Keratinocyte (primary cell): ENCODE data around the gene STYK1. TPM values are rescaled to one million over a fixed set of nuclear protein-coding genes. Genes with fewer than 3 reads are reported as not detected.
"Not testable (repeated sequence)": the region's sequence is repeated elsewhere in the genome, so short reads cannot be mapped to it uniquely, and the experiment has no call there.

ENCODE experiments used
- DNase-seq: peaks from one replicate; pipeline ENCODE4 v3.0.0-alpha.2; 2011; ENCODE audit warnings: low read depth, missing footprints, low spot score
- FAIRE-seq: peaks from 2 replicates; lab custom pipeline; 2011; peaks lifted over from hg19 to GRCh38; lab: Jason Lieb, UNC
- H2AFZ ChIP-seq: 2 replicates; pipeline ENCODE4 v1.6.0; 2012; ENCODE audit warnings: low read length, control low read depth, inconsistent platforms; ENCODE audit not compliant: control insufficient read depth
- H3K27ac ChIP-seq: 2 replicates; pipeline ENCODE4 v1.5.1; 2011; ENCODE audit warnings: low read length; ENCODE audit not compliant: control insufficient read depth, insufficient read depth
- H3K27me3 ChIP-seq: 3 replicates; pipeline ENCODE4 v1.6.0; 2011; ENCODE audit warnings: low read length; ENCODE audit not compliant: control insufficient read depth, insufficient read depth; ENCODE audit errors: extremely low read depth
- H3K36me3 ChIP-seq, 2 experiments: 2 replicates in 1 of 2; 3 replicates in 1 of 2; pipeline ENCODE4 v1.5.1; 2011; ENCODE audit warnings: low read length in 2 of 2, mild to moderate bottlenecking in 1 of 2; ENCODE audit not compliant: control insufficient read depth in 2 of 2, insufficient read depth in 2 of 2; ENCODE audit errors: extremely low read depth in 1 of 2
- H3K4me1 ChIP-seq: 3 replicates; pipeline ENCODE4 v1.5.1; 2011; ENCODE audit warnings: low read length; ENCODE audit not compliant: control insufficient read depth, insufficient read depth; ENCODE audit errors: extremely low read depth
- H3K4me2 ChIP-seq: 3 replicates; pipeline ENCODE4 v1.6.0; 2011; ENCODE audit warnings: low read depth, low read length; ENCODE audit not compliant: control insufficient read depth, insufficient read depth; ENCODE audit errors: extremely low read depth
- H3K4me3 ChIP-seq, 3 experiments: fragments of 200-600 bp in 1 of 3; sonication (generic) in 1 of 3; 2 replicates in 2 of 3; 3 replicates in 1 of 3; pipeline ENCODE4 v1.5.1; 2011 to 2016; ENCODE audit warnings: low read length in 3 of 3, mild to moderate bottlenecking in 3 of 3, control low read depth in 2 of 3, inconsistent platforms in 1 of 3, low read depth in 1 of 3, mixed read lengths in 1 of 3, mixed run types in 1 of 3, moderate library complexity in 1 of 3; ENCODE audit not compliant: control insufficient read depth in 2 of 3, insufficient read depth in 2 of 3; ENCODE audit errors: extremely low read depth in 1 of 3
- H3K79me2 ChIP-seq: 2 replicates; pipeline ENCODE4 v1.6.0; 2012; ENCODE audit warnings: low read length; ENCODE audit not compliant: control insufficient read depth, insufficient read depth
- H3K9ac ChIP-seq: 3 replicates; pipeline ENCODE4 v1.6.0; 2011; ENCODE audit warnings: low read length; ENCODE audit not compliant: control insufficient read depth, insufficient read depth; ENCODE audit errors: extremely low read depth
- H3K9me1 ChIP-seq: 3 replicates; pipeline ENCODE4 v1.6.0; 2011; ENCODE audit warnings: low read length; ENCODE audit not compliant: control insufficient read depth, insufficient read depth; ENCODE audit errors: extremely low read depth
- H3K9me3 ChIP-seq: 2 replicates; pipeline ENCODE4 v1.5.1; 2012; ENCODE audit warnings: low read depth, low read length; ENCODE audit not compliant: control insufficient read depth
- H4K20me1 ChIP-seq: 3 replicates; pipeline ENCODE4 v1.6.0; 2011; ENCODE audit warnings: low read length; ENCODE audit not compliant: control insufficient read depth, insufficient read depth; ENCODE audit errors: extremely low read depth
- CTCF ChIP-seq, 3 experiments: IDR thresholded peaks in 1 of 3; conservative IDR thresholded peaks in 1 of 3; optimal IDR thresholded peaks in 1 of 3; 2 replicates in 2 of 3; 3 replicates in 1 of 3; pipeline versions ENCODE3 to v1.5.1; 2011; ENCODE audit warnings: low read length in 3 of 3, mild to moderate bottlenecking in 3 of 3, moderate library complexity in 2 of 3, control low read depth in 1 of 3, inconsistent platforms in 1 of 3; ENCODE audit not compliant: insufficient read depth in 2 of 3; ENCODE audit errors: extremely low read depth in 1 of 3
- EZH2 ChIP-seq: IDR thresholded peaks from one replicate; pipeline ENCODE4 v1.6.1; 2012; ENCODE audit warnings: inconsistent platforms, mild to moderate bottlenecking, low read length, moderate library complexity
- dilution Hi-C: fragments of 300-500 bp; cut with MboI; formaldehyde crosslinking; loops from one replicate; pipeline ENCODE4 v1.7.0; 2020; ENCODE audit warnings: low sequenced_read_pairs; ENCODE audit not compliant: extremely low pct_ligation_motif_present
- polyA plus RNA-seq, 5 experiments: library from polyadenylated mRNA; depleted of rRNA in 3 of 5; stranded (reverse) in 3 of 5; stranded (forward) in 1 of 5; unstranded in 1 of 5; fragments of >200 nt; gene quantifications; 1 replicate in 1 of 5; 2 replicates in 3 of 5; 3 replicates in 1 of 5; pipeline versions ENCODE4 v1.2.1 to v1.2.3, GENCODE V29; 2011 to 2012; ENCODE audit warnings: missing spikeins in 2 of 5, low read depth in 1 of 5, low replicate concordance in 1 of 5

STYK1 gene
- polyA plus RNA-seq, 1 donor (not counting 4 experiments of a cell fraction or from before 2014, with no cell fraction given), result 2.8 TPM

GRCh38 chr12:10652192-10652591, 21.7 kb downstream of the STYK1 start:
- dilution Hi-C loops, result no loop called here
- FAIRE-seq, result no peak
- H4K20me1 ChIP-seq, result no peaks in the 10 kb centered on the region

GRCh38 chr12:10646576-10646975, 27.3 kb downstream of the STYK1 start:
- H3K9me3 ChIP-seq, H3K4me3 ChIP-seq, H4K20me1 ChIP-seq, H3K9ac ChIP-seq, H3K4me2 ChIP-seq, FAIRE-seq, H3K79me2 ChIP-seq, H3K9me1 ChIP-seq, DNase-seq, H3K4me1 ChIP-seq, H3K27me3 ChIP-seq, H3K27ac ChIP-seq, H3K36me3 ChIP-seq, dilution Hi-C loops, H2AFZ ChIP-seq: not testable (repeated sequence)

More at GRCh38 chr12:10652192-10652591, 21.7 kb downstream of the STYK1 start:
- H3K79me2 ChIP-seq, result no peaks in the 10 kb centered on the region
- TF ChIP-seq CTCF (optimal IDR thresholded peaks at IDR 0.05 in 1 of 3, IDR thresholded peaks at IDR 0.05 in 1 of 3, conservative IDR thresholded peaks at IDR 0.05 in 1 of 3; ENCODE audit: extremely low read depth in 1 of 3, insufficient read depth in 2 of 3, low read length in 3 of 3), result no peak
- no peak for TF ChIP-seq EZH2
- H3K4me1 ChIP-seq, result no peaks in the 10 kb centered on the region
- no peaks in the 10 kb centered on the region for H3K36me3 ChIP-seq
- H3K9ac ChIP-seq, result no peak overlapping the region
- no peaks in the 10 kb centered on the region for H3K27me3 ChIP-seq
- no peak for DNase-seq
- no peak overlapping the region for H3K4me3 ChIP-seq
- no peak overlapping the region for H2AFZ ChIP-seq
- H3K27ac ChIP-seq, result no peak overlapping the region
- no peaks in the 10 kb centered on the region for H3K9me3 ChIP-seq
- no peaks in the 10 kb centered on the region for H3K9me1 ChIP-seq
- no peak overlapping the region for H3K4me2 ChIP-seq

- Histone ChIP-seq H3K4me1 (peaks cover 9% of the 10 kb centered on the region), H3K9me3 (peaks cover 7% of the 10 kb centered on the region), H4K20me1 (no peaks in the 10 kb centered on the region), H3K9ac (no peak overlapping the region), H3K27me3 (no peaks in the 10 kb centered on the region), H3K4me2 (no peak overlapping the region), H3K9me1 (no peaks in the 10 kb centered on the region), H3K36me3 (no peaks in the 10 kb centered on the region), H3K27ac (no peak overlapping the region), H2AFZ (no peak overlapping the region), H3K4me3 (no peak overlapping the region), H3K79me2 (no peaks in the 10 kb centered on the region)
- FAIRE-seq (no peak), DNase-seq (no peak)
- TF ChIP-seq EZH2 (no peak), CTCF (optimal IDR thresholded peaks at IDR 0.05 in 1 of 3, IDR thresholded peaks at IDR 0.05 in 1 of 3, conservative IDR thresholded peaks at IDR 0.05 in 1 of 3; ENCODE audit: extremely low read depth in 1 of 3, insufficient read depth in 2 of 3, low read length in 3 of 3) (no peak)
- dilution Hi-C loops, result no loop called here
These were observed 27.9 kb downstream of the STYK1 start for GRCh38 chr12:10645910-10646309.
